K562 (cell line): ENCODE results near the gene SMIM8. TPM values are rescaled to one million over a fixed set of nuclear protein-coding genes. Genes with fewer than 3 reads are reported as not detected.

Experiments used
- ATAC-seq: fragments of 200-7000 bp; cut with Tn5 transposase; 3 replicates; pipeline ENCODE4 v1.9.1; 2020; ENCODE audit warnings: moderate library complexity
- BruUV-seq: library from RNA; stranded (reverse); fragments of 400-500 nt; replicated peaks from 2 replicates; lab custom pipeline; 2021; lab: Mats Ljungman, UMichigan
- CTCF ChIA-PET: fragments of 300-600 bp; formaldehyde crosslinking; extraction: SDS; loops from one replicate; lab custom pipeline; 2021; ENCODE audit warnings: low intra/inter-chr PET ratio; lab: Yijun Ruan, JAX
- POLR2A ChIA-PET: fragments of 300-600, 350-650 bp; sonication (Branson Sonifier 250); formaldehyde crosslinking; extraction: SDS; loops from one replicate; lab custom pipeline; 2021; ENCODE audit warnings: antibody characterized with exemption, inconsistent platforms; lab: Yijun Ruan, JAX
- DNase-seq, 4 experiments: peaks; one replicate each; pipeline versions ENCODE4 v3.0.0 to v3.0.0-alpha.2; 2011 to 2018; ENCODE audit warnings: low spot score in 3 of 4, mixed read lengths in 3 of 4; ENCODE audit errors: extremely low read depth in 1 of 4
- FAIRE-seq: peaks from 2 replicates; lab custom pipeline; 2011; peaks lifted over from hg19 to GRCh38; lab: Jason Lieb, UNC
- H2AFZ ChIP-seq: 2 replicates; pipeline ENCODE4 v1.6.0; 2011; ENCODE audit warnings: low read depth, low read length, control low read depth, inconsistent platforms
- H3K27ac ChIP-seq: fragments of 200-600 bp; 3 replicates; pipeline ENCODE4 v1.8.0; 2011; ENCODE audit warnings: low read depth, mild to moderate bottlenecking, control low read depth, inconsistent platforms, low read length, moderate library complexity, mixed read lengths; ENCODE audit errors: extremely low read depth
- H3K27me3 ChIP-seq, 2 experiments: fragments of 300-600 bp in 1 of 2; 2 replicates in 1 of 2; 3 replicates in 1 of 2; pipeline versions ENCODE4 v1.6.0 to v1.8.0; 2011; ENCODE audit warnings: inconsistent platforms in 2 of 2, low read length in 2 of 2, mild to moderate bottlenecking in 1 of 2, mixed read lengths in 1 of 2, moderate library complexity in 1 of 2; ENCODE audit not compliant: control insufficient read depth in 2 of 2, insufficient read depth in 2 of 2
- H3K36me3 ChIP-seq: fragments of 300-600 bp; 3 replicates; pipeline ENCODE4 v1.8.0; 2011; ENCODE audit warnings: mild to moderate bottlenecking, low read length, inconsistent platforms; ENCODE audit not compliant: control insufficient read depth, insufficient read depth
- H3K4me1 ChIP-seq, 2 experiments: fragments of 200-600 bp in 1 of 2; replicated peaks in 1 of 2; 2 replicates in 1 of 2; 3 replicates in 1 of 2; pipeline versions ENCODE4 v1.5.1 to v1.8.0; 2011; ENCODE audit warnings: inconsistent platforms in 2 of 2, low read length in 2 of 2, mild to moderate bottlenecking in 1 of 2, mixed read lengths in 1 of 2, moderate library complexity in 1 of 2; ENCODE audit not compliant: control insufficient read depth in 2 of 2, insufficient read depth in 2 of 2
- H3K4me2 ChIP-seq: 2 replicates; pipeline ENCODE4 v1.6.1; 2011; ENCODE audit warnings: low read length, control low read depth, inconsistent platforms, mixed read lengths; ENCODE audit not compliant: insufficient read depth
- H3K4me3 ChIP-seq: fragments of 200-600 bp; sonication (generic), shearing (Covaris generic); 2 replicates; pipeline ENCODE4 v1.5.1; 2016; ENCODE audit warnings: control low read depth, inconsistent platforms
- H3K79me2 ChIP-seq: fragments of 200-600 bp; 3 replicates; pipeline ENCODE4 v1.8.0; 2011; ENCODE audit warnings: low read length, inconsistent platforms; ENCODE audit not compliant: control insufficient read depth, insufficient read depth
- H3K9ac ChIP-seq, 2 experiments: 2 replicates each; pipeline versions ENCODE4 v1.6.0 to v1.6.1; 2011; ENCODE audit warnings: low read depth in 2 of 2, low read length in 2 of 2, control low read depth in 1 of 2, inconsistent platforms in 1 of 2, mild to moderate bottlenecking in 1 of 2, mixed read lengths in 1 of 2; ENCODE audit not compliant: insufficient read depth in 1 of 2
- H3K9me1 ChIP-seq: one replicate; pipeline ENCODE4 v1.6.0; 2011; ENCODE audit warnings: inconsistent platforms, mild to moderate bottlenecking, low read length, moderate library complexity; ENCODE audit not compliant: control insufficient read depth, insufficient read depth
- H3K9me3 ChIP-seq: replicated peaks from 2 replicates; pipeline ENCODE4 v1.5.1; 2011; ENCODE audit warnings: low read depth, low read length, inconsistent platforms; ENCODE audit not compliant: control insufficient read depth, insufficient read depth
- H4K20me1 ChIP-seq: replicated peaks from 2 replicates; pipeline ENCODE4 v1.6.1; 2011; ENCODE audit warnings: low read length, inconsistent platforms, mixed read lengths; ENCODE audit not compliant: control insufficient read depth, insufficient read depth
- HBP1 ChIP-seq: fragments of 450-650 bp; formaldehyde crosslinking; IDR thresholded peaks from 2 replicates; pipeline ENCODE4 v1.4.0; 2022; ENCODE audit warnings: missing genetic modification characterization
- NCOR1 ChIP-seq: fragments of 450-650 bp; IDR thresholded peaks from 2 replicates; pipeline ENCODE4 v1.6.1; 2016; ENCODE audit warnings: mild to moderate bottlenecking, moderate library complexity
- PKNOX1 ChIP-seq: fragments of 450-650 bp; IDR thresholded peaks from 2 replicates; pipeline ENCODE4 v1.6.1; 2016
- SAP30 ChIP-seq: fragments of 200-600 bp; sonication (generic); IDR thresholded peaks from 2 replicates; pipeline ENCODE4 v1.6.1; 2012; ENCODE audit warnings: borderline replicate concordance, low read depth, mild to moderate bottlenecking, moderate library complexity, low read length, control low read depth, inconsistent platforms; ENCODE audit not compliant: insufficient read depth, poor library complexity, severe bottlenecking
- ZC3H4 ChIP-seq: sonication (generic); formaldehyde crosslinking; IDR thresholded peaks from 2 replicates; pipeline ENCODE4 v1.9.0; 2021; ENCODE audit warnings: missing genetic modification reagents, borderline replicate concordance
- in situ Hi-C: fragments of 300-500 bp; cut with MboI; formaldehyde crosslinking; loops from 4 replicates; pipeline ENCODE4 v1.15.0; 2018; ENCODE audit warnings: inconsistent platforms, mixed read lengths
- intact Hi-C: fragments of 100-400 bp; cut with micrococcal nuclease; formaldehyde crosslinking; loops from 2 replicates; pipeline ENCODE4 v1.14.2; 2022
- polyA plus RNA-seq, 8 experiments: library from polyadenylated mRNA; depleted of rRNA in 4 of 8; stranded (reverse) in 5 of 8; unstranded in 3 of 8; fragments of >200 nt; fragmentation: Nextera tagmentation in 2 of 8; fragmentation: Illumina TruSeq in 1 of 8; extraction: Ambion mirVana in 2 of 8; extraction: Trizol in 1 of 8; gene quantifications; 2 replicates each; pipeline versions ENCODE4 v1.2.1 to v1.2.3, GENCODE V29; 2011 to 2014; ENCODE audit warnings: inconsistent platforms in 1 of 8, missing spikeins in 1 of 8
- total RNA-seq, 7 experiments: library from RNA; depleted of rRNA in 6 of 7; stranded (reverse); fragments of >200 nt in 6 of 7; fragmentation: Illumina TruSeq in 2 of 7; extraction: Trizol in 2 of 7; gene quantifications; 2 replicates each; pipeline versions ENCODE4 v1.2.1 to v1.2.3, GENCODE V29; 2011 to 2021; ENCODE audit warnings: low replicate concordance in 1 of 7

Gene SMIM8
- total and polyA plus RNA-seq, 9 of the 15 experiments (the other 6 are each of a cell fraction or from before 2014, with no cell fraction given), result 8.3 to 53.7 (median 15.1) TPM

- ATAC-seq, result no peak
- Histone ChIP-seq H4K20me1 (no peaks in the 10 kb centered on the region), H3K4me2 (no peak overlapping the region), H3K27me3 (no peaks in the 10 kb centered on the region), H3K4me3 (no peak overlapping the region), H3K27ac (no peak overlapping the region), H3K79me2 (peaks cover 38% of the 10 kb centered on the region), H3K9ac (no peak overlapping the region), H3K4me1 (peaks cover 3 to 15% of the 10 kb centered on the region in 2 experiments), H2AFZ (no peak overlapping the region), H3K36me3 (no peaks in the 10 kb centered on the region), H3K9me1 (no peaks in the 10 kb centered on the region), H3K9me3 (no peaks in the 10 kb centered on the region)
- no peak for TF ChIP-seq HBP1 (CRISPR knock-in tag)
- TF ChIP-seq NCOR1, result no peak
- TF ChIP-seq ZC3H4 (CRISPR knock-in tag), result no peak
- TF ChIP-seq PKNOX1, result peak; percentile 61
- no peak for TF ChIP-seq SAP30
- ChIA-PET CTCF (no interaction called here), POLR2A (interaction anchor here (0.6 kb wide), 1 partner anchor 15 kb away, joined by 3 read pairs; no protein-coding TSS in a partner anchor)
- DNase-seq, result no peak
- no TSS peak for BruUV-seq
- no peak for FAIRE-seq
- in situ Hi-C loops, result no loop called here
- intact Hi-C loops, result no loop called here
Measured at GRCh38 chr6:87330961-87331360, 8.6 kb downstream of the SMIM8 start.
